ENCODE results near the gene CARD9. TPM values are rescaled to one million over a fixed set of nuclear protein-coding genes. Genes with fewer than 3 reads are reported as not detected.

Gene CARD9
- total RNA-seq, 2 donors from 2014 or later = 1.2 to 1.7 TPM

DNA sequence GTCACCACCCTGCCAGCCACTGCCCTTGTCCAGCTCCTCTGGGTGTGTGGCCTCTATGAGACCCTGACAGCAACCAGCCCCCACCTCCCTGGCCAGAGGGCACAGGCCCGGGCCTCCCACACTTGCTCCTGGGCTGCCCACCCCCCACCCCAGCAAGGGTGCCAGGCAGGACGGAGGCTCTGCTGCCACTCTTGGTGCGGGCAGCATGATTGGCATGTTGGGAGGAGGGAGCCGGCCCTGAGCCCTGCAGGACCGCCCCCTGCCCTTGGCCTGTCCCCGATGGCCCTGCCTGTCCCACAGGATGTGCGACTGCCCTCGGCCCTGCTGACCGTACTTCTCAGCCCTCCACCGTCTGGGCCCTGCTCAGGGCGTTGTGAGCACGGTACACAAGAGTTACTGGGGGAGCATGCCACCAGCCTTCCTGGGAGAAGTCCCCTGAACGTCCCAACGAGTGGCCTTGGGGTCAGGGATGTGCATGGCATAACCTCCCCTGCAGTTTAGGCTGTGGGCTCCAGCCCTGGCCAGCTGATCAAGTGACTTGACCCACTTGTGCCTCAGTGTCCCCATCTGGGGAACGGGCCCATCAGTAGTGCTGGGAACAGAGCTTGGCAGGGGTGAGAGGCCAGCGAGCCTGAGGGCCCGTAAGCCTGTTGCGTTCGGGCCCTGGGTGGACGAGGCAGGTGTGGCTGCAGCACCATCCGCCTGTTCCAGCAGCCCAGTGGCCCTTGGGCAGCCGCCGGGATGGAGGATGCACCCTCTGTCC lies 30.2 kb downstream of the CARD9 start:
- TF ChIP-seq, protein P1, sequence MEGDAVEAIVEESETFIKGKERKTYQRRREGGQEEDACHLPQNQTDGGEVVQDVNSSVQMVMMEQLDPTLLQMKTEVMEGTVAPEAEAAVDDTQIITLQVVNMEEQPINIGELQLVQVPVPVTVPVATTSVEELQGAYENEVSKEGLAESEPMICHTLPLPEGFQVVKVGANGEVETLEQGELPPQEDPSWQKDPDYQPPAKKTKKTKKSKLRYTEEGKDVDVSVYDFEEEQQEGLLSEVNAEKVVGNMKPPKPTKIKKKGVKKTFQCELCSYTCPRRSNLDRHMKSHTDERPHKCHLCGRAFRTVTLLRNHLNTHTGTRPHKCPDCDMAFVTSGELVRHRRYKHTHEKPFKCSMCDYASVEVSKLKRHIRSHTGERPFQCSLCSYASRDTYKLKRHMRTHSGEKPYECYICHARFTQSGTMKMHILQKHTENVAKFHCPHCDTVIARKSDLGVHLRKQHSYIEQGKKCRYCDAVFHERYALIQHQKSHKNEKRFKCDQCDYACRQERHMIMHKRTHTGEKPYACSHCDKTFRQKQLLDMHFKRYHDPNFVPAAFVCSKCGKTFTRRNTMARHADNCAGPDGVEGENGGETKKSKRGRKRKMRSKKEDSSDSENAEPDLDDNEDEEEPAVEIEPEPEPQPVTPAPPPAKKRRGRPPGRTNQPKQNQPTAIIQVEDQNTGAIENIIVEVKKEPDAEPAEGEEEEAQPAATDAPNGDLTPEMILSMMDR (IDR thresholded peaks at IDR 0.05) = no peak
- no peak overlapping the region for H3K9ac ChIP-seq (ENCODE audit: low read depth in 2 of 2, low read length in 2 of 2)
- intact Hi-C loops (cut with DNase I) = loop anchor here (10.0 kb wide), 1 partner anchor 61 kb away; the partner anchor contains the start of gene SNAPC4
- no peaks in the 10 kb centered on the region for H3K36me3 ChIP-seq
- no peaks in the 10 kb centered on the region for H3K9me3 ChIP-seq
- H3K4me3 ChIP-seq = peak overlapping the region; percentile 40
- H3K27ac ChIP-seq = no peak overlapping the region
- no peaks in the 10 kb centered on the region for H3K4me1 ChIP-seq
- DNase-seq = no peak
- no peaks in the 10 kb centered on the region for H3K27me3 ChIP-seq

DNA sequence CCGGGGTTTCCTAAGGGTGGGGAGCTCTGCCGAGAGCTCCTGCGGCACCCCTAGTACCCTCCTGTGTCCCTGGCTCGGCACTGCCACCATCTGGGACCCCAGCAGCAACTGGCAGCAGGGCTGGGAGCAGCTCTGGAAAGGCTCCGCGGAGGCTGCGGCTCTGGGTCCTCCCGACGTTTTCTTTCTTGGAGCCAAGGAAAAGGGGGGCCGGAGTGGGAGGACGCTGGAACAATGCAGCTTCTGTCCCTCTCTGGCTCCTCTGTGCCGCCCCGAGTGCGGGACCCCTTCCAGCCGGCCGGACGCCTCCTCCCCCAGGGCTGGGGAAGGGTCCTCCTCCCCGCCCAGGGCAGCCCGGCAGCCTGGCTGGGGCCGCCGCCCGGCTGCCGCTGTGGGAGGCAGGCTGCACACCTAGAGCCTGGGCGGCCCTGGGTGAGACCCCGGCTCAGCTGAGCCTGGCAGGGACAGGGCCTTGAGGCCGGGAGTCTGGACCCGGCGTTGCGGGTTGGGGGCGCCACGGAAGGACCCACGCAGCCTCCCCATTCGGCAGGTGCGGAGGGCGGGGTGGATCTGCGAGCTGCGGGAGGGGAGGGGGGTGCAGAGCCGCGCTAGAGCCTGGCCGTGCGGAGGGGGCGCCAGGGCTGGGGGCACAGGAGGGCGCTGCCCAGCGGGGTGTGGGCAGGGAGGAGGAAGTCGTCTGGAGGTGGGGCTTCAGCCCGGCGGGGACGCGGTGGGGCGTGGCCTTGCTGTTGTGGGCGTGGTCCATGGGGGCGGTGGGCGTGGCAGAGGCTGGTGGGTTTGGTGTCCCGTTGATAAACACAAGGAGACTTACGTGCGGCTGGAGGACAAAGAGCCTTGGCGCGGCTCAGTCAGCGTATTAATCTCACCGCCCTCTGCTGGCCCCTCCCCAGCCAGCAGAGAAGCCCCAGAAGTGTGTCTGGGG lies 31.0 kb downstream of the CARD9 start:
- Histone ChIP-seq H3K27ac (no peak overlapping the region), H3K9me3 (no peaks in the 10 kb centered on the region), H3K27me3 (no peaks in the 10 kb centered on the region), H3K9ac (ENCODE audit: low read depth in 2 of 2, low read length in 2 of 2) (peak overlapping the region in 1 of 2 donors; percentile 43), H3K4me3 (peak overlapping the region; percentile 40), H3K4me1 (no peaks in the 10 kb centered on the region), H3K36me3 (no peaks in the 10 kb centered on the region)
- TF ChIP-seq, protein P1 (IDR thresholded peaks at IDR 0.05) = no peak
- intact Hi-C loops (cut with DNase I) = loop anchor here (10.0 kb wide), 1 partner anchor 62 kb away; the partner anchor contains the start of gene SNAPC4
- DNase-seq = peak; percentile 89

DNA sequence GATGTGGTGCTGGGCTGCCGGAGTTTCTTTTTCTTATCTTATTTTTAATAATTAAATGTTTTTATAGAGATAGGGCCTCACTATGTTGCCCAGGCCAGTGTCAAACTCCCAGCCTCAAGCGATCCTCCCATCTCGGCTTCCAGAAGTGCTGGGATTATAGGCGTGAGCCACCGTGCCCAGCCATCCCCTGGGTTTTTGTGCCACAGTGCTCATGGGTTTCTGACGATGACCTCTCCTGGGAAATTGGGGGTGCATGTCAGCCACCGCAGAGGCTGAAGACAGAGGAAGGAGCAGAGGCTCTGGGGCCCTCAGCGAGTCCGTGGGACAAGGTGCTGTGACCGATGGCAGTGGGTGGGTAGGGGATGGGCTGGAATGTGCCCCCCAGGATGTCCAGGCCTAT lies 31.7 kb downstream of the CARD9 start:
- Histone ChIP-seq H3K27ac (no peak overlapping the region), H3K4me1 (no peaks in the 10 kb centered on the region), H3K4me3 (no peak overlapping the region), H3K27me3 (no peaks in the 10 kb centered on the region), H3K9ac (ENCODE audit: low read depth in 2 of 2, low read length in 2 of 2) (peak overlapping the region in 1 of 2 donors; percentile 43), H3K36me3 (no peaks in the 10 kb centered on the region), H3K9me3 (no peaks in the 10 kb centered on the region)
- intact Hi-C loops (cut with DNase I) = loop anchor here (10.0 kb wide), 1 partner anchor 63 kb away; the partner anchor contains the start of gene SNAPC4
- no peak for DNase-seq
- TF ChIP-seq, protein P1 (IDR thresholded peaks at IDR 0.05) = no peak

DNA sequence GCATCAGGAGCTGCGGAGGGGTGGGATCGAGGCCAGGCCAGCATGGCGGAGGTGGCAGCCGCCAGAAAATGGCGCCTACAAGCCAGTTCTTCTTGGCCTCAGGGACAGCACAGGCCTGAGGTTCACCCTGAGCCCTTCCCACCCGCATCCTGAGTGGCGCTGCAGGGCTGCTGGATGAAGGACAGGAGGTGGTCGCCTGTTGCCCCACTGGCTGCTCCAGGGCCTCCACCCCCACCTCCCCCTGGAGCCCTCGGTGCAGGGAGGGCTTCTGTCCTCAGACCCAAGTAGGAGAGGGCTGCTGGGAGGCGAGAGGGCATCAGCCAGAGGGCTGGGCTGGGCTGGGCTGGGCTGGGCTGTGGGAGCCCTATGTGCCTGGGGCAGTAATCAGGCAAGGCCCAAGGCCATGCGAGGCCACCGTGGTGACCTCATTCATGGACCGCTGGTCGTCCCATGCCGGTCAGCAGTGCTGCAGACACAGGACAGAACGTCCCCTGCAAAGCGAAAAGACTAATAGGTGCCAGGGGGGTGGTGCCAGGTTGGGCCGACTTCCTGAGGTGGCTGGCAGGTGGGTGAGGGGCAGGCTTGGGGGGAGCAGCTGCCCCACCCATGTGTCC lies 32.3 kb downstream of the CARD9 start:
- H3K27ac ChIP-seq = no peak overlapping the region
- H3K4me1 ChIP-seq = no peaks in the 10 kb centered on the region
- H3K4me3 ChIP-seq = no peak overlapping the region
- H3K36me3 ChIP-seq = no peaks in the 10 kb centered on the region
- no peak for DNase-seq
- TF ChIP-seq, protein P1 (IDR thresholded peaks at IDR 0.05) = no peak
- no peaks in the 10 kb centered on the region for H3K27me3 ChIP-seq
- H3K9me3 ChIP-seq = no peaks in the 10 kb centered on the region
- H3K9ac ChIP-seq (ENCODE audit: low read depth in 2 of 2, low read length in 2 of 2) = no peak overlapping the region
- intact Hi-C loops (cut with DNase I) = loop anchor here (10.0 kb wide), 1 partner anchor 64 kb away; the partner anchor contains the start of gene SNAPC4
